GM19324 (cell line): ENCODE measurements around the gene ZCCHC8.
A peak's percentile ranks its signal among the peaks of the same experiment; 100 is the strongest.
"Not testable (repeated sequence)": the region's sequence is repeated elsewhere in the genome, so short reads cannot be mapped to it uniquely, and the experiment has no call there.

Experiments used
- ATAC-seq: cut with Tn5 transposase; IDR thresholded peaks from one replicate; pipeline ENCODE4 v1.9.1; 2021; ENCODE audit warnings: mild to moderate bottlenecking, moderate library complexity; ENCODE audit not compliant: unreplicated experiment, low FRiP score

The ZCCHC8 gene

GRCh38 chr12:122513028-122513427 lies 12.3 kb upstream of the ZCCHC8 start:
- ATAC-seq, result not testable (repeated sequence)

- no peak for ATAC-seq
These were observed 7.4 kb upstream of the ZCCHC8 start for GRCh38 chr12:122508163-122508562.

GRCh38 chr12:122506393-122506938 lies 5.7 kb upstream of the ZCCHC8 start:
- no peak for ATAC-seq

- ATAC-seq, result no peak
These were observed 4.8 kb upstream of the ZCCHC8 start for GRCh38 chr12:122505419-122506051.

- no peak for ATAC-seq
These were observed 3.3 kb upstream of the ZCCHC8 start for GRCh38 chr12:122503783-122504590.

- ATAC-seq, result no peak
These were observed 2.5 kb upstream of the ZCCHC8 start for GRCh38 chr12:122503147-122503751.

- no peak for ATAC-seq
These were observed 807 bp upstream of the ZCCHC8 start for GRCh38 chr12:122501489-122501989.

GRCh38 chr12:122499991-122500684 lies 594 bp downstream of the ZCCHC8 start:
- peak; percentile 24 for ATAC-seq

GRCh38 chr12:122495258-122495657 lies 5.5 kb downstream of the ZCCHC8 start:
- ATAC-seq, result no peak

GRCh38 chr12:122493222-122493621 lies 7.5 kb downstream of the ZCCHC8 start:
- not testable (repeated sequence) for ATAC-seq

- no peak for ATAC-seq
These were observed 8.7 kb downstream of the ZCCHC8 start for GRCh38 chr12:122491991-122492390.

GRCh38 chr12:122489038-122489437 lies 11.7 kb downstream of the ZCCHC8 start:
- ATAC-seq, result no peak

GRCh38 chr12:122487807-122488206 lies 12.9 kb downstream of the ZCCHC8 start:
- not testable (repeated sequence) for ATAC-seq

- no peak for ATAC-seq
These were observed 13.8 kb downstream of the ZCCHC8 start for GRCh38 chr12:122486805-122487426.

- ATAC-seq, result not testable (repeated sequence)
These were observed 14.4 kb downstream of the ZCCHC8 start for GRCh38 chr12:122486360-122486759.

GRCh38 chr12:122484385-122484784 lies 16.3 kb downstream of the ZCCHC8 start:
- ATAC-seq, result not testable (repeated sequence)

- ATAC-seq, result no peak
These were observed 16.8 kb downstream of the ZCCHC8 start for GRCh38 chr12:122483969-122484368.

GRCh38 chr12:122481861-122482260 lies 18.9 kb downstream of the ZCCHC8 start:
- ATAC-seq, result no peak

- ATAC-seq, result no peak
These were observed 20.0 kb downstream of the ZCCHC8 start for GRCh38 chr12:122480753-122481152.

- ATAC-seq, result no peak
These were observed 26.4 kb downstream of the ZCCHC8 start for GRCh38 chr12:122474324-122474716.
